Neural cell (in vitro differentiated cells): ENCODE data around the gene ZNF516. TPM values are rescaled to one million over a fixed set of nuclear protein-coding genes. Genes with fewer than 3 reads are reported as not detected.

Source experiments
- H2AFZ ChIP-seq: fragments of 200-600, 300-800 bp; sonication (generic), shearing (Covaris generic); 2 replicates; pipeline ENCODE4 v1.6.0; 2014; ENCODE audit warnings: low read depth, mild to moderate bottlenecking, antibody characterized with exemption, low read length, moderate library complexity
- H3F3A ChIP-seq: fragments of 200-600 bp; shearing (Covaris generic); 2 replicates; pipeline ENCODE4 v1.6.1; 2016; ENCODE audit warnings: mild to moderate bottlenecking, moderate library complexity, mixed read lengths, antibody characterized with exemption, low read length; ENCODE audit not compliant: insufficient read depth, poor library complexity, severe bottlenecking
- H3K27ac ChIP-seq: fragments of 200-600, 300-800 bp; sonication (generic), shearing (Covaris generic); 2 replicates; pipeline ENCODE4 v1.5.1; 2014; ENCODE audit warnings: mild to moderate bottlenecking, low read length, moderate library complexity
- H3K27me3 ChIP-seq: fragments of 300-800, 200-600 bp; sonication (generic), shearing (Covaris generic); 2 replicates; pipeline ENCODE4 v1.6.0; 2014; ENCODE audit warnings: mild to moderate bottlenecking, low read depth, low read length, moderate library complexity; ENCODE audit not compliant: insufficient read depth
- H3K36me3 ChIP-seq: fragments of 300-800, 200-600 bp; sonication (generic), shearing (Covaris generic); 2 replicates; pipeline ENCODE4 v1.5.1; 2014; ENCODE audit warnings: mild to moderate bottlenecking, antibody characterized with exemption, low read length, moderate library complexity; ENCODE audit not compliant: insufficient read depth
- H3K4me2 ChIP-seq: fragments of 300-800, 200-600 bp; sonication (generic), shearing (Covaris generic); 2 replicates; pipeline ENCODE4 v1.6.0; 2014; ENCODE audit warnings: mild to moderate bottlenecking, low read length
- H3K4me3 ChIP-seq: fragments of 300-800, 200-600 bp; sonication (generic), shearing (Covaris generic); 2 replicates; pipeline ENCODE4 v1.5.1; 2014; ENCODE audit warnings: mild to moderate bottlenecking, low read length, moderate library complexity
- H3K79me2 ChIP-seq: fragments of 200-600 bp; shearing (Covaris generic); replicated peaks from 2 replicates; pipeline ENCODE4 v1.6.0; 2014; ENCODE audit warnings: mild to moderate bottlenecking, low read length, moderate library complexity; ENCODE audit not compliant: insufficient read depth
- H3K9ac ChIP-seq: fragments of 300-800, 200-600 bp; sonication (generic), shearing (Covaris generic); 2 replicates; pipeline ENCODE4 v1.6.1; 2016; ENCODE audit warnings: mild to moderate bottlenecking, low read length, mixed read lengths
- H3K9me2 ChIP-seq: fragments of 200-600 bp; shearing (Covaris generic); 2 replicates; pipeline ENCODE4 v1.6.1; 2016; ENCODE audit warnings: mild to moderate bottlenecking, low read length, mixed read lengths; ENCODE audit not compliant: insufficient read depth
- H3K9me3 ChIP-seq: fragments of 200-600, 300-800 bp; sonication (generic), shearing (Covaris generic); 2 replicates; pipeline ENCODE4 v1.6.1; 2016; ENCODE audit warnings: mild to moderate bottlenecking, mixed run types, low read length, moderate library complexity, mixed read lengths
- H4K20me1 ChIP-seq: fragments of 200-600 bp; shearing (Covaris generic); 2 replicates; pipeline ENCODE4 v1.6.1; 2016; ENCODE audit warnings: mild to moderate bottlenecking, mixed run types; ENCODE audit not compliant: insufficient read depth
- EP300 ChIP-seq: fragments of 450-650 bp; conservative IDR thresholded peaks from 2 replicates; pipeline ENCODE4 v1.6.1; 2014; ENCODE audit warnings: antibody characterized with exemption, mild to moderate bottlenecking, moderate library complexity; ENCODE audit not compliant: poor library complexity, severe bottlenecking
- EZH2 ChIP-seq: fragments of 200-600, 300-800 bp; shearing (Covaris generic), sonication (generic); IDR thresholded peaks from 2 replicates; pipeline ENCODE4 v1.6.1; 2014; ENCODE audit warnings: antibody characterized with exemption, low read length, borderline replicate concordance, mild to moderate bottlenecking; ENCODE audit not compliant: insufficient read depth, poor library complexity, severe bottlenecking
- MXI1 ChIP-seq: fragments of 450-650 bp; conservative IDR thresholded peaks from 2 replicates; pipeline ENCODE4 v1.6.1; 2014; ENCODE audit warnings: antibody characterized with exemption, mild to moderate bottlenecking; ENCODE audit not compliant: poor library complexity, severe bottlenecking
- POLR2AphosphoS5 ChIP-seq: IDR thresholded peaks from 2 replicates; pipeline ENCODE4 v1.6.1; 2012
- RAD21 ChIP-seq: fragments of 450-650 bp; conservative IDR thresholded peaks from 2 replicates; pipeline ENCODE4 v1.6.1; 2014; ENCODE audit warnings: antibody characterized with exemption, mild to moderate bottlenecking, moderate library complexity
- REST ChIP-seq: IDR thresholded peaks from 2 replicates; pipeline ENCODE4 v1.6.1; 2012; ENCODE audit warnings: borderline replicate concordance
- SMC3 ChIP-seq: fragments of 450-650 bp; conservative IDR thresholded peaks from 2 replicates; pipeline ENCODE4 v1.6.1; 2014; ENCODE audit warnings: antibody characterized with exemption, mild to moderate bottlenecking, moderate library complexity; ENCODE audit not compliant: poor library complexity
- TAF1 ChIP-seq: IDR thresholded peaks from 2 replicates; pipeline ENCODE4 v1.6.1; 2012; ENCODE audit warnings: low read depth
- polyA plus RNA-seq: library from polyadenylated mRNA; depleted of rRNA; stranded (reverse); fragments of >200 nt; gene quantifications from 2 replicates; pipeline ENCODE4 v1.2.3, GENCODE V29; 2014
- TF ChIP-seq, protein P1 (sequence below): fragments of 450-650 bp; IDR thresholded peaks from 2 replicates; pipeline ENCODE4 v1.5.1; 2014; ENCODE audit warnings: antibody characterized with exemption, mild to moderate bottlenecking, moderate library complexity; ENCODE audit not compliant: poor library complexity, severe bottlenecking

Gene ZNF516
- polyA plus RNA-seq, 1 donor from 2014 or later: 11.5 TPM

- H3K4me3 ChIP-seq: no peak overlapping the region
- no peak overlapping the region for H2AFZ ChIP-seq
- no peak overlapping the region for H3K9ac ChIP-seq
- H3K36me3 ChIP-seq: no peaks in the 10 kb centered on the region
- no peaks in the 10 kb centered on the region for H3K9me3 ChIP-seq
- H3K4me2 ChIP-seq: no peak overlapping the region
- TF ChIP-seq REST: no peak
- TF ChIP-seq EP300: no peak
- no peak for TF ChIP-seq EZH2
- TF ChIP-seq MXI1: no peak
- no peak for TF ChIP-seq RAD21
- TF ChIP-seq, protein P1, sequence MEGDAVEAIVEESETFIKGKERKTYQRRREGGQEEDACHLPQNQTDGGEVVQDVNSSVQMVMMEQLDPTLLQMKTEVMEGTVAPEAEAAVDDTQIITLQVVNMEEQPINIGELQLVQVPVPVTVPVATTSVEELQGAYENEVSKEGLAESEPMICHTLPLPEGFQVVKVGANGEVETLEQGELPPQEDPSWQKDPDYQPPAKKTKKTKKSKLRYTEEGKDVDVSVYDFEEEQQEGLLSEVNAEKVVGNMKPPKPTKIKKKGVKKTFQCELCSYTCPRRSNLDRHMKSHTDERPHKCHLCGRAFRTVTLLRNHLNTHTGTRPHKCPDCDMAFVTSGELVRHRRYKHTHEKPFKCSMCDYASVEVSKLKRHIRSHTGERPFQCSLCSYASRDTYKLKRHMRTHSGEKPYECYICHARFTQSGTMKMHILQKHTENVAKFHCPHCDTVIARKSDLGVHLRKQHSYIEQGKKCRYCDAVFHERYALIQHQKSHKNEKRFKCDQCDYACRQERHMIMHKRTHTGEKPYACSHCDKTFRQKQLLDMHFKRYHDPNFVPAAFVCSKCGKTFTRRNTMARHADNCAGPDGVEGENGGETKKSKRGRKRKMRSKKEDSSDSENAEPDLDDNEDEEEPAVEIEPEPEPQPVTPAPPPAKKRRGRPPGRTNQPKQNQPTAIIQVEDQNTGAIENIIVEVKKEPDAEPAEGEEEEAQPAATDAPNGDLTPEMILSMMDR: no peak
- no peak for TF ChIP-seq TAF1
- TF ChIP-seq POLR2AphosphoS5: no peak
- TF ChIP-seq SMC3: no peak
- no peak overlapping the region for H3K27ac ChIP-seq
- peaks cover 79% of the 10 kb centered on the region for H3K79me2 ChIP-seq
- H4K20me1 ChIP-seq: no peaks in the 10 kb centered on the region
- H3F3A ChIP-seq: peaks cover 8% of the 10 kb centered on the region
- no peaks in the 10 kb centered on the region for H3K9me2 ChIP-seq
- no peaks in the 10 kb centered on the region for H3K27me3 ChIP-seq
Observed at GRCh38 chr18:76487782-76488181, 7.3 kb downstream of the ZNF516 start.

- no peak overlapping the region for H3K4me2 ChIP-seq
- no peaks in the 10 kb centered on the region for H3K9me2 ChIP-seq
- H3K36me3 ChIP-seq: no peaks in the 10 kb centered on the region
- no peak for TF ChIP-seq MXI1
- no peak for TF ChIP-seq EP300
- TF ChIP-seq TAF1: no peak
- no peak for TF ChIP-seq REST
- no peak for TF ChIP-seq EZH2
- no peak for TF ChIP-seq POLR2AphosphoS5
- TF ChIP-seq, protein P1: no peak
- TF ChIP-seq RAD21: no peak
- TF ChIP-seq SMC3: no peak
- H4K20me1 ChIP-seq: no peaks in the 10 kb centered on the region
- H2AFZ ChIP-seq: no peak overlapping the region
- peaks cover 4% of the 10 kb centered on the region for H3F3A ChIP-seq
- H3K9me3 ChIP-seq: no peaks in the 10 kb centered on the region
- peaks cover 85% of the 10 kb centered on the region for H3K79me2 ChIP-seq
- H3K9ac ChIP-seq: no peak overlapping the region
- H3K27ac ChIP-seq: no peak overlapping the region
- H3K27me3 ChIP-seq: no peaks in the 10 kb centered on the region
- H3K4me3 ChIP-seq: no peak overlapping the region
Observed at GRCh38 chr18:76487070-76487469, 8.0 kb downstream of the ZNF516 start.
